ENCODE data around the gene WNT16.

WNT16 gene

DNA sequence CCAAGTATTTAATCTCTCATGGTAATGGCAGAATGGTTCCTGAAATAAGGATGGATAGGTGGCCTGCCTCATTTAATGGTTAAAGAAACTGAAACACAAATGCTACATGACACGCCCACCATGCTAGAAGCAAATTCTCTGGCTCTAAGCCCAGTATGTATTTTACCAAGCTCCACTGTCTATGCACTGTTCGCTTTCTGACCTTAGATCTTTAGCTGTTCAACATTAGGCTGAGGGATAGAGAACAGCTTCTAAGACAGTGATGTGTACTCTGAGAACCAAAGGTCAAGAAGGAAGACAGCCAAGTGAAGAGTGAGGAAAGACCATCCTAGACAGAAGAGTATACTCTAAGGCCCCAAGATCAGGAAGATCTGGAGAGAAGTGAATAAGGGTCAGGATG, 40.7 kb downstream of the WNT16 start:
- H3K4me3 ChIP-seq (ENCODE audit: low read depth, low read length): no peak overlapping the region
- DNase-seq (ENCODE audit: low read depth): peak; percentile 42

DNA sequence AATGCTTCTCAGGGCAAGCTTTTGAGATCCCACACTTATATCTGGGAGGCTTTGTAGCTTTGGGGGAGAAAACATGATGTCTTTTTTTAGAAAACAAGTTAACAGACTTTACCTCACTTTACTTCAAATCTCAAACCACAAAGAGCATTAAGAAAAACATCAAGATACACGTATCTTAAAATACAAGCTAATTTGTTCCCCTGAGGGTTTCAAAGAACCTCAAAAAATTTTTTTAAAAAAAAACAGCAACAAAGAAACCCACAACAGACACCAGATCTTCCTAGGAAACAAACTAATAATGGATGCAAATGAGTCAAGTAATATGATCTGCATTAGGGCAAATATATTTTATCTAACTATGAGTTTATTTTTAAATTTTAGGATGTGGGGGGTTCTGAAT, 42.6 kb downstream of the WNT16 start:
- DNase-seq (ENCODE audit: low read depth): no peak
- TF ChIP-seq CTCF (IDR thresholded peaks at IDR 0.05; ENCODE audit: insufficient read depth, low read depth, low read length, missing control alignments): no peak
- H3K4me3 ChIP-seq (ENCODE audit: low read depth, low read length): no peak overlapping the region

More for the DNA sequence above, 40.7 kb downstream of the WNT16 start:
- no peak for TF ChIP-seq CTCF (IDR thresholded peaks at IDR 0.05; ENCODE audit: insufficient read depth, low read depth, low read length, missing control alignments)

GRCh38 chr7:121371883-121372282, 43.1 kb downstream of the WNT16 start:
- H3K4me3 ChIP-seq (ENCODE audit: low read depth, low read length): no peak overlapping the region
- TF ChIP-seq CTCF (IDR thresholded peaks at IDR 0.05; ENCODE audit: insufficient read depth, low read depth, low read length, missing control alignments): no peak
- DNase-seq (ENCODE audit: low read depth): no peak

GRCh38 chr7:121372376-121373010, 43.7 kb downstream of the WNT16 start:
- TF ChIP-seq CTCF (IDR thresholded peaks at IDR 0.05; ENCODE audit: insufficient read depth, low read depth, low read length, missing control alignments): no peak
- H3K4me3 ChIP-seq (ENCODE audit: low read depth, low read length): peak overlapping the region; percentile 31; the same call in 1 of the 2 replicates
- DNase-seq (ENCODE audit: low read depth): peak; percentile 70

DNA sequence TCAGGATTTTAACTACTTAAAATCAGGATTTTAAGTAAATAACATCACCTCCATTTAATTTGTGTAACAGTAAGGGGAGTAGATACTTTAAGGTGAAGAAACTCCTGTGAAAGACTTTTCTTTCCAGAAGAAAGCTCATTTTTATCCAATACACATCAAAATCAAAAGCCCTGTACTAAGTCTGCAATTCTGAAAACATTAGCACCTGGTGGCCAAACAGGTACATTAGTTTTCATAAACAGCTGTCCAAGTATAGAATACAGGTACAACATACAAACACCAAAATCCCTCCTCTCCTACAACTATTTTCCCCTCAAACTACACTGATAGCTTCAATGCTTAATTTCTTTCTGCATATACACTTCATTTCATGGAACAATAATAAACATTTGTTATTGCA, 44.4 kb downstream of the WNT16 start:
- no peak for DNase-seq (ENCODE audit: low read depth)
- no peak for TF ChIP-seq CTCF (IDR thresholded peaks at IDR 0.05; ENCODE audit: insufficient read depth, low read depth, low read length, missing control alignments)
- H3K4me3 ChIP-seq (ENCODE audit: low read depth, low read length): peak overlapping the region; percentile 31; the same call in 1 of the 2 replicates

DNA sequence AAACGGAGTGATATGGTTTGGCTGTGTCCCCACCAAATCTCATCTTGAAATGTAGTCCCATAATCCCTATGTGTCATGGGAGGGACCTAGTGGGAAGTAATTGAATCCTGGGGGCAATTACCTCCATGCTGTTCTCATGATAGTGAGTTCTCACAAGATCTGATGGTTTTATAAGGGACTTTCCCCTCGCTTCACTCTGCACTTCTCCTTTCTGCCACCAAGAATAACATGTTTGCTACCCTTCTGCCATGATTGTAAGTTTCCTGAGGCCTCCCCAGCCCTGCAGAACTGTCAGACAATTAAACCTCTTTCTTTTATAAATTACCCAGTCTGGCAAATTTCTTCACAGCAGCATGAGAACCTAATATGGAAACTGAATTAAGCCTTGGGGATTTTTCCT, 48.2 kb downstream of the WNT16 start:
- peak; percentile 27 for DNase-seq (ENCODE audit: low read depth)
- TF ChIP-seq CTCF (IDR thresholded peaks at IDR 0.05; ENCODE audit: insufficient read depth, low read depth, low read length, missing control alignments): no peak
- no peak overlapping the region for H3K4me3 ChIP-seq (ENCODE audit: low read depth, low read length)

DNA sequence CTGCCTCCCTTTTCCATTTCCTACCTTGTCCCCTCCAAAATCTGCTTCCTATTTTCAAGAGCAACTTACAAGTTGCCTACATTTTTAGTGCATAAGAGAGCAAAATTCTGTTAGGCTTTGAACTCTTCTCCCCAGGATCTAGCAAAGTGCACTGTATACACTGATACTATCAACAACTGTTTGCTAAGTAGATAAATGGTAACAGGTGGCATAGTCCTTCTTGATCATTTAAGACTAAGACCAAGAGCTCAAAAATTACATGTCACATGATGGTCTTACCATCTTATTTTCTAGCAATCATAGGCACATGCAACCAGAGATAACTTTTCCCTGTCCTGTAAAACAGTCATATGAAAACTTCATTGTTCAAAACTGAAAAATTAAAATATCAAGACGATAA, 51.1 kb downstream of the WNT16 start:
- H3K4me3 ChIP-seq (ENCODE audit: low read depth, low read length): no peak overlapping the region
- no peak for DNase-seq (ENCODE audit: low read depth)
- no peak for TF ChIP-seq CTCF (IDR thresholded peaks at IDR 0.05; ENCODE audit: insufficient read depth, low read depth, low read length, missing control alignments)

All from GM12865 (cell line).